ENCODE data around the gene SGK1.

- TF ChIP-seq CTCF (IDR thresholded peaks at IDR 0.05) (no peak), POLR2A (IDR thresholded peaks at IDR 0.05) (no peak)
Measured at GRCh38 chr6:134361011-134361410, 43.1 kb upstream of the SGK1 start.
